GM18519 (cell line): ENCODE measurements around the gene IL10RB.
"Not testable (repeated sequence)": the region's sequence is repeated elsewhere in the genome, so short reads cannot be mapped to it uniquely, and the experiment has no call there.

Source experiments
- ATAC-seq: cut with Tn5 transposase; IDR thresholded peaks from one replicate; pipeline ENCODE4 v1.9.1; 2021; ENCODE audit warnings: mild to moderate bottlenecking, moderate library complexity; ENCODE audit not compliant: unreplicated experiment, low FRiP score

The IL10RB gene

DNA sequence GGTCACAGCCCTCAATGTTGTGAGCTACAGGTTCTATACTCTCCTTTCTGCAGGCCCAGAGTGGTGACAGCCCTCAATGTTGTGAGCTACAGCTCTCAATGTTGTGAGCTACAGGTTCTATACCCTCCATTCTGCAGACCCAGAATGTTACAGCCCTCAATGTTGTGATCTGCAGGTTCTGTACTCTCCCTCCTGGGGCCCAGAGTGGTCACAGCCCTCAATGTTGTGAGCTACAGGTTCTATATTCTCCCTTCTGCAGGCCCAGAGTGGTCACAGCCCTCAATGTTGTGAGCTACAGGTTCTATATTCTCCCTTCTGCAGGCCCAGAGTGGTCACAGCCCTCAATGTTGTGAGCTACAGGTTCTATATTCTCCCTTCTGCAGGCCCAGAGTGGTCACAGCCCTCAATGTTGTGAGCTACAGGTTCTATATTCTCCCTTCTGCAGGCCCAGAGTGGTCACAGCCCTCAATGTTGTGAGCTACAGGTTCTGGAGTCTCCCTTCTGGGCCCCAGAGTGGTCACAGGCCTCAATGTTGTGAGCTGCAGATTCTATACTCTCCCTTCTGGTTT, 26.5 kb upstream of the IL10RB start:
- ATAC-seq = not testable (repeated sequence)

DNA sequence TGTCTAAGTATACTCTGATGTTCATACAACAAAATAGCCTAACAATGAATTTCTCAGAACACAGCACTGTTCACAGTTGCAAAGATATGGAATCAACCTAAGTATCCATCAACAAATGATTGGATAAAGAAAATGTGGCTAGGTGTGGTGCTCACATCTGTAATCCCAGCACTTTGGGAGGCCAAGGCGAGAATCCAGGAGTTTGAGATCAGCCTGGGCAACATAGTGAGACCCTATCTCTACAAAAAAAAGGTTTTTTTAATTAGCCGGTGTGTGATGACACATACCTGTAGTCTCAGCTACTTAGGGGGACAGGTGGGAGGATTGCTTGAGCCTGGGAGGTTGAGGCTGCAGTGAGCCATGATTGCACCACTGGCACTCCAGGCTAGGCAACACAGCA, 25.8 kb upstream of the IL10RB start:
- ATAC-seq = no peak

DNA sequence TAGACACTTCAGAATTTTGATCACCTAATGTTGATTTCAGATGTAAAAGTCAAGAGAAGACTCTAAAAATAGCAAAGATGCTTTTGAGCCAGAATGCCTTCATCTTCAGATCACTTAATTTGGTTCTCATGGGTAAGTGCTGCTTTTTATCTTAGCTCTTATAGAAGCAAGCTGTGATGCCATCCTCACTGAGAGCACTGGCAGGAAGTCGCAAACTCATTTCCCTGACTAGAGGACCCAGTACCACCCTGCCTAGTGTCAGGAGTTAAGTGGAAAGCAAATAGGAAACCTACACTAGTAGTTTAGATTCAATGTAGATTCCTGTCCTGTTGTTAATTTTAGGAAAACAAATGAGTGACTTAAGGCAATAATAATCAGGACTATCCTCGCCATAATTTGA, 24.3 kb upstream of the IL10RB start:
- no peak for ATAC-seq

DNA sequence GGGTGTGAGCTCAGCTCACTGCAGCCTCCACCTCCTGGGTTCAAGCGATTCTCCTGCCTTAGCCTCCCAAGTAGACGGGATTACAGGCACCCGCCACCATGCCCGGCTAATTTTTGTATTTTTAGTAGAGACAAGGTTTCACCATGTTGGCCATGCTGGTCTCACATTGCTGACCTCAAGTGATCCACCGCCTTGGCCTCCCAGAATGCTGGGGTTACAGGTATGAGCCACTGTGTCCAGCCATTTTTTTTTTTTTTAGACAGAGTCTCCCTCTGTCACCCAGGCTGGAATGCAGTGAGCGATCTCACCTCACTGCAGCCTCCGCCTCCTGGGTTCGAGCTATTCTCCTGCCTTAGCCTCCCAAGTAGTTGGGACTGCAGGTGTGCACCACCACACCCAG, 23.3 kb upstream of the IL10RB start:
- not testable (repeated sequence) for ATAC-seq

DNA sequence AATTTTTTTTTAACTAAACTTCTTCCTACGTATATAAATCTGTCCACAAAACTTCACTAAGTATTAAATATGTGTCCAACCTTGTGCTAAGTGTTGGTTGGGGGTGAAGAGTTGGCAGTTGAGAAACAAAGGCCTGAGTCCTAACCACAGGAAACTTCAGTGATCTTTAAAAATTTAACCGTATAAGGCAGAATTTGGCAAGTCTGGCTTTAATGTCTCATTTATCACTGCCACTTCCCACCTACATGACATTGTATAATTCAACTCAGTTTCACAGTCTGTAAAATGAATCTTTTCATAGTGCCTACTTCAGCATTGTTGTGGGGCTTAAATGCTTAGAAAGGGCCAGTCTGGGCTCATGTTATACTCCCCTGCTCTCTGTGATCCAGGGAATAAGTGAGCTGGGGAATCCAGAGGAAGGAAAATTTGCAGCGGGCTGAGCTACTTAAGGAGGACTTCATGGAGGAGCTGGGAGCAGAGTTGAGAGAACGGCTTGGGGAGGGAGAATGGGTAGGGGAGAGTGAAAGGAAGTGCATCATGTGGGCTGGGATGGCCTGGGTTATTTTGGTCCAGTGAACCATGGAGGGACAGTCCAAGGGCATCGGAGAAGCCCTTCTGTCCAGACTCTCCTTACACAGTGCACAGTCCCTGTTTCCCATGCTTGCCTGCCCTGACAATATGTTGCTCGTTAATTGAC, 21.9 kb upstream of the IL10RB start:
- ATAC-seq = no peak

DNA sequence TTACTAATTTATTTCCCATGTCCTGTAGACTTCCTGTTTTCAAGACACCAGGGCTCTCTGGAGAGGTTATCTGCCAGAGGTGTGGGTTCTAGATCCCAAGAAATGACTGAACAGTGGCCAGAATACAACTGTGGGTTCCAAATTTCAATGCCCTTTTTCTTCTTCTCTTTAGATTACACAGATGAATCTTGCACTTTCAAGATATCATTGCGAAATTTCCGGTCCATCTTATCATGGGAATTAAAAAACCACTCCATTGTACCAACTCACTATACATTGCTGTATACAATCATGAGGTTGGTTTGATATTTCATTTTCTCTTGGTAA, 21.4 kb upstream of the IL10RB start:
- ATAC-seq = no peak

DNA sequence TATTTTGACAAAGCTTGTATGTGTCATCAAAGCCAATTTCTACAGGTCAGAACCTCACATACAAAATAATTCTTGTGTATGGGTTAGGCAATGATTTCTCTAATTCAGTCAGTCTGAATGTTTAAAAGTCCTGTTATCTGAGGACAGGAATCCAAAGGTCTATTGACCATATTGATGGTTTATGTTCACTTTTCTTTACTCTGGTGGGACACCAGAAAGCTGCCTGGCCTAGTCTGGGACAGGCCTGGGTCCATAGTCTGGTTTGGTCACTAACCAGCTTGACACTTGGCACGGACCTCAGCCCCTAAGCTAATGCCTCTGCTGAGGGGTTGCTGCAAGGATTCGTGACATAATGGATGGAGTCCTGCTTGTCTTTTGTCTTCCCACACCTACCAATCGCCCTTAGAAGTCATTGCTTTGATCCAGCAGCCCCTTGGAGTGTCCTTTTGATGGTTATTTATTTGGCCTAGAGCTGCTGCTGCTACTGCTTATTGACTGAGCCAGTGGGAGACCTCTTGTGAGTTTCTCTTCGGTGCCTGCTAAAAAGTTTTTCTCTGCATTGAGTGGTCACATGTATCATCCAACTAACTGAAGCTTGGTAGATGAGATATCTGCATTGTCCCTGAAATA, 20.8 kb upstream of the IL10RB start:
- no peak for ATAC-seq

DNA sequence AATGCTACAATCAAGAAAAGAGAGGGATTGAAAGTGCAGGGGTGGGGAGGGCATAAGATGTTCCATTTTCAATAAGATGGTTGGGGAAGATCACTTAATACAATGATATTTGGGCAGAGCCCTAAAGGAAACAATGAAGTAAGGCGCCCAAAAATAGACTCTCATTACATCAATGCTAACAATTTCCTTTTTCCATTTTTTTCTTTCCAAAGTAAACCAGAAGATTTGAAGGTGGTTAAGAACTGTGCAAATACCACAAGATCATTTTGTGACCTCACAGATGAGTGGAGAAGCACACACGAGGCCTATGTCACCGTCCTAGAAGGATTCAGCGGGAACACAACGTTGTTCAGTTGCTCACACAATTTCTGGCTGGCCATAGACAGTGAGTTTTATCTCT, 19.7 kb upstream of the IL10RB start:
- ATAC-seq = no peak

DNA sequence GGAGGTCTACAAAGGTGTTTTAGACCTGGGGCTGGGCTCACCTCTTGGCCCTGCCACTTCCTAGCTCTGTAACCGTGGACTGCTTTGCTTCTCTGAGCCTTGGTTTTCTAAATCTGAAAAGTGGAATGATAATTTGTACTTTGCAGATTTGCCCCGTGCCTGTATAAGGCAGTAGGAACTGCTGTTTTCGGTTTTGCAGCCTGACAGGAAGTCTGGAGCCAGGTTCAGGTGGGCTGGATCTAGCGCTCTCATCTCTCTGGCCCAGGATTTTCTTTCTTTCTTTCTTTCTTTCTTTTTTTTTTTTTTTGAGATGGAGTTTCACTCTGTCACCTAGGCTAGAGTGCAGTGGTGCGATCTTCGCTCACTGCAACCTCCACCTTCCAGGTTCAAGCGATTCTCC, 19.2 kb upstream of the IL10RB start:
- no peak for ATAC-seq

DNA sequence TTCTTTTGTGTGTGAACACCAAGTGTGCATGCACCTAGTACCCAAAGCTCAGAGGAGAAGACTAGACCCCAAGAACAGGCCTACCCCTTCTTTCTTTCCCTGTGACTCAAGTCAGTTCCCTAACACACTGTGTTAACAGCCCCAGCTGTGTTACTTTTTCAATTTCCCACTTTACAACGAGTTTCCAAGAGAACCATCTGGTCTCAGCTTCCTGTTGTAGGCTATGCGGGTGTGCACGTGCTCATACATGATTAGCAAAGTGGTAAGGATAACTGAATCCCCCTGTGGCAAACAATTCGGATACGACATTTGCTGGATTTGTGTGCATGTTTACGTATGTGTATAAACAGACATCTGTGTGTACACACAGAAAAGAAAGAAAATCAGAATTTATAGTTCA, 18.6 kb upstream of the IL10RB start:
- ATAC-seq = no peak

DNA sequence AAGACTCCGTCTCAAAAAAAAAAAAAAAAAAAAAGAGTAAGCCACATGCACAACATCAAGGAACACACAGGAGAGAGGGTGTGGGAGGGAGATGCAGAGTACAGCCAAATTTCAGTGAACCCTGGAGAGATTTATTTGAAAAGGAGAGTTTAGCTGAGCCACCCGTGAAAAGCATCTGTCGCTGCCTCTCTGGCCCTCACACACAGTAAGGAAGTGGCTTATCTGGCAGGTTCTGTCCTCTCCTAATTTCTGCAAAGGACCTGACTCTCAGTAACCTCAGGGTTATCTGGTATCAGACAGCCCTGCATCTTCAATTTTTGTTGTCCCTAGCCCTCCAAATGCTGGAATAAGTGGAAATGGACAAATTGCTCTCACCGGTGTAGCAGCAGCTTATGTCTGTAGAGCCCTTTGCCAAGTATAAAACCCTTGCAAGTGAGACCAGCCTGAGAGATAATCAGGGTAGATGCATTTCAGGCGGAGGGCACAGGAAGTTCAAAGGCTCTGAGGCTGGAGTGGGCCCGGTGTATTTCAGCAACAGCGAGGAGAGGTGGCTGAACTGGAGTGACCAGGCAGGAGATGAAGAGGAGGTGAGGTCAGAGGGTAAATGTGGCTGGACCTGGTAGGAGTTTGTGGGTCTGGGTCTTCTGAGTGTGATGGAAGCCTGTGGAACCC, 16.7 kb upstream of the IL10RB start:
- ATAC-seq = no peak

DNA sequence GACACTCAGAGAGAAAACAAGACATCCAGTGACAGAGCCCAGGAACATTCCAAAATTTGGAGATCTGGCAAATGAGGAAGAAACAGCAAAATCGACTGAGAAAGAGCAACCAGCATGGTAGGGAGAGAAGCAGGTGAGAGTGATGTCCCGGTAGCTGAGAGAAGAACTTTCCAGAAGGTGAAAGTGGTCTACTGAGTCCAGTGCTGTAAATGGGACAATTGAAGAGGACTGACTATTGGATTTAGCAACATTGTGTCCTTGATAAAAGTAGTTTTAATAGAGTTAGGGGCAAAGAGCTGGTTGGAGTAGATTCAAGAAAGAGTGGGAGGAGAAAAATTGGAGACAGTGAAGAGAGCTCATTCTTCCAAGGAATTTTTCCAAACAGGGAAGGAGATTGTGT, 15.0 kb upstream of the IL10RB start:
- no peak for ATAC-seq

DNA sequence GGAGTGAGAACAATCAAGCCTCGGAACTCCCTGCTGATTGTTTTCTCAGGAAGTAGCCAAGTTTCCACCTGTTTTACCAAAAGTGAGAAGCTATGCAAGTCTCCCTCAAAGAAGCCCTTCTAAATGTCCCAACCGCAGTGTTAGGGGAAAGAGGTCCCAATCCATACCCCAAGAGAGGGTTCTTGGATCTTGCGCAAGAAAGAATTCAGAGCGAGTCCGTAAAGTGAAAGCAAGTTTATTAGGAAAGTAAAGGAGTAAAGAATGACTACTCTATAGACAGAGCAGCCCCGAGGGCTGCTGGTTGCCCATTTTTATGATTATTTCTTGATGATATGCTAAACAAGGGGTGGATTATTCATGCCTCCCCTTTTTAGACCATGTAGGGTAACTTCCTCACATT, 12.8 kb upstream of the IL10RB start:
- ATAC-seq = not testable (repeated sequence)

DNA sequence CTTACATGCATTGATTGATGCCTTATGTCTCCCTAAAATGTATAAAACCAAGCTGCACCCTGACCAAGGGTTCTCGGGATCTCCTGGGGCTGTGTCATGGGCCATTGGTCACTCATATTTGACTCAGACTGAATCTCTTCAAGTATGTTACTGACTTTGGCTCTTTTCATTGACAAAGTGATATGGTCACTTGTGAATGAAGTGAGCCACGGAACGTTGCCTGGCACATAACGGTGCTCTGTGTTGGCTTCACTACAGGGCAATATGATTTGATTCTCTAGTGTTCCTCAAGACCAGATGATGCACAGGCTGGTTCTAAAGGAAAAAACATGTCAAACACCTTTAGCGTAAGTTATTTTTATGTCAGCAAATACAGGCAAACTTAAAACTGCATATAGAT, 11.4 kb upstream of the IL10RB start:
- no peak for ATAC-seq

DNA sequence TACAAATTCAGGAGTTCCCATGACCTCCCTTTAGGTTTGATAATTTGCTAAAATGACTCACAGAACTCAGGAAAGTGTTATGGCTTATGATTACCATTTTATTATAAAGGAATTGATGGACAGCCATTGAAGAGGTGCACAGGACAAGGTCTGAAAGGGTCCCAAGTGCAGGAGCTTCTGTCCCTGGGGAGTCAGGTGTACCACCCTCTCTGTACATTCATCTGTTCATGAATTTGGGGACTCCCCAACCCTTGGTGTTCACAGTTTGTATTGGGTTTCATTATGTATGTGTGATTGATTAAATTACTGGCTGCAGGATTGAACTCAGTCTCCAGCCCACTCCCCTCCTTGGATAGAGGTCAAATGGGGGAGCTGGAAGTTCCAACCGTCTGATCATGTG, 10.8 kb upstream of the IL10RB start:
- ATAC-seq = no peak

DNA sequence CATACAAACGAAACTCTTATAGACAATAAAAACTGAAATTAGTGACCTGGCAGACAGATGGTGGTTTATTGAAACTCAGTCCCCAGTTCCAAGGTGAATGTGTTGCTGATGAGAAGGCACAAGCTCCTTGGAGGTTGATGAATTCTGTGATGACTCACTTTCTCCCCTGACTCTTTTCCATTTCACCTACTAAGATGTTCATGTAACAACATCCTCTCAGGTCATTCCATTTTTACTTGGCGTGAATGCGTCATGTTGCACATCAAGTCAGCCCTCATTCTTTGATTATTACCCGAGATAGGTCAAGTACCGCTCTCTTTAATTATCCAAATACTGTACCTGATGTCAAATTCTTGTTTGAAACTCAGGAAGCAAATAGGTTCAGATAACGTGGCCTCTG, 10.1 kb upstream of the IL10RB start:
- no peak for ATAC-seq

DNA sequence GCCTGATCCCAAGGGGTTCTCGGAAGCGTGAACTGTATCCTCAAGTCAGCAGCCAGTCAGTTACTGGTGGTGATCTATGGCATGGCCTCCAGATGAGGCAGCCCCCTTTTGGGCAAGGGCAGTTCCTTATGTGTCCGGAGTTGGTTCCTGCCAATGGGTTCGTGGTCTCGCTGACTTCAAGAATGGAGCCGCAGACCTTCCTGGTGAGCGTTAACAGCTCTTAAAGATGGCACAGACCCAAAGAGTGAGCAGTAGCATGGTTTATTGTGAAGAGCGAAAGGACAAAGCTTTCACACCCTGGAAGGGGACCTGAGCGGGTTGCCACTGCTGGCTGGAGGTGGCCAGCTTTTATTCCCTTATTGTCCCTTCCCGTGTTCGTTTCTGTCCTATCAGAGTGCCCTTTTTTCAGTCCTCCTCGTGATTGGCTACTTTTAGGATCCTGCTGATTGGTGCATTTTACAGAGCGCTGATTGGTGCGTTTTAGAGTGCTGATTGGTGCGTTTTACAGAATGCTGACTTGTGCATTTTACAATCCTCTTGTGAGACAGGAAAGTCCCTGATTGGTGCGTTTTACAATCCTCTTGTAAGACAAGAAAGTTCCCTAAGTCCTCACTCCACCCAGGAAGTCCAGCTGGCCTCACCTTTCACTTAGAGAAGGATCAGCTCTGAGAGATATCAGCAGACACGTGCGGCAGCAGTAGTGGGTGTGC, 8.9 kb upstream of the IL10RB start:
- no peak for ATAC-seq

DNA sequence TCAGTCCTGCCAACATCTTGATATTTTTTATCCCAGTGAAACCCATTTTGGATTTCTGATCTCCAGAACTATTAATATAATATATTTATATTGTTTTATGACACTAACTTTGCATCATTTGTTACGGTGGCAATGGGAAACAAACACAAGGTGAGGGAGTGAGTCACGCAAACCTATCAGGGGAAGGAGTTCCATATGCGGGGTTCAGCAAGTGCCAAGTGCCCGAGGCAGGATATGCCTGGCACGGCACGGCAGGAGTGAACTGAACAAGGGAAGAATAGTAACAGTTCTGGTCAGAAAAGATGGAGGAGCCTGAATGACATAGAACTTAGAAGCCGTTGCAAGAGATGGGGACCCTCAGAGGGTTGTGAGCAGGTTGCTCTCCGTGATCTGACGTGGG, 7.7 kb upstream of the IL10RB start:
- no peak for ATAC-seq

DNA sequence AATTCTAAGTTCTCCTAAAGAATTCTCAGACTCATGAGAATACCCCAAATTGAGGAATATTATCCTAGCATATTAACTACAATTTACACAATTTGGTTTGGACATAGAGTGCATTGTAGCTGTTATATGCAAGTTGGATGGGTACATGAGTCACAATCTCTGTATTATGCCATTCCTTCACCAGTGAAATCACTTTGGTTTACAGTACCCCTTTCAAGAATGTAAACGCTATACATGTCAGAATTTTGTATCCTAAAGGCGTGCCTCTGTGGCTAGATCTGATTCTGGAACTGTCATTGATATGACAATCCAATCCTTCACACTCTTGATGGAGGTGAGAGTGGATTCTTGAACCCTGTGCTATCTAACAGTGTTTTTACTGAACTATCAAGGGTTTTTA, 6.7 kb upstream of the IL10RB start:
- no peak for ATAC-seq

DNA sequence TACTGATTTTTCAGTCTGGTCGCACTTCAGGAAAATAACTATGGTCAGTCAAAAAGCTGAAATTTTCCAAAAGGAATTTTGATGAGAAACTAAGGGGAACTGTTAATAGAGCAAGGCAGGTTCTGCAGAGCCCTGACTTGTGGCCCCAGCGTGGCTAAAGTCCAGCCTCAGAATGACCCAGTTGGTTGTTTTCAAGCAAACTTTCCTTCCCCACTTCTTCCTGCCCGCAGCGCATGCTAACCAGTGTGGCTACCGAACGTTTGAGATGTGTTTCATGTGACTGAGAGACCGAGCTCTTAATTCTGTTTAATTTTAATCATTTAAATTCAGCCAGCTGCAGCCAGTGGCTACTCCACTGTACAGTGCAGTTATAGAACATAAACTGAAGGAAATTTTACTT, 6.2 kb upstream of the IL10RB start:
- no peak for ATAC-seq

DNA sequence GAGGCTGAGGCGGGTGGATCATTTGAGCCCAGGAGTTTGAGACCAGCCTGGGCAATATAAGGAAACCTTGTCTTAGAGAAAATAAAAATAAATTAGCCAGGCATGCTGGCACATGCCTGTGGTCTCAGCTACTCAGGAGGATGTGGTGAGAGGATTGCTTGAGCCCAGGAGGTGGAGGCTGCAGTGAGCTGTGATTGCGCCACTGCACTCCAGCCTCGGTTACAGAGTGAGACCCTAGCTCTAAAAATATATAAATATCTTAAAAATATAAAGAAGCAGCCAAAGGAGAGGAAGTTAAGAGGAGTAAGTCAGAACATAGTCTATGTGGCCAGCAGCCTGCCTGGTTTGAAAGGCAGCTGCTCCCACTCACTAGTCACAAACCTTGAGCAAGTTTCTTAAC, 4.5 kb upstream of the IL10RB start:
- no peak for ATAC-seq
